HEK293 (cell line): ENCODE data around the gene KRTAP26-1.

ENCODE experiments used
- CTCF ChIA-PET: fragments of 350-600 bp; formaldehyde crosslinking; extraction: SDS; loops from one replicate; lab custom pipeline; 2021; ENCODE audit warnings: antibody characterized with exemption; lab: Yijun Ruan, JAX
- POLR2A ChIA-PET: fragments of 300-600 bp; formaldehyde crosslinking; extraction: SDS; loops from one replicate; lab custom pipeline; 2020; ENCODE audit warnings: antibody characterized with exemption, inconsistent platforms; lab: Yijun Ruan, JAX
- H3K27ac ChIP-seq: fragments of 200-500 bp; sonication (Bioruptor generic); 2 replicates; pipeline ENCODE4 v1.5.1; 2014; ENCODE audit warnings: low read depth, low read length, control low read depth, inconsistent platforms; ENCODE audit errors: extremely low read depth
- H3K36me3 ChIP-seq, 2 experiments: fragments of 200-500 bp in 1 of 2; sonication (Bioruptor generic) in 1 of 2; 1 replicate in 1 of 2; 2 replicates in 1 of 2; pipeline ENCODE4 v1.5.1; 2014 to 2017; ENCODE audit warnings: inconsistent platforms in 2 of 2, low read length in 2 of 2; ENCODE audit not compliant: control insufficient read depth in 2 of 2, insufficient read depth in 1 of 2
- H3K4me1 ChIP-seq: fragments of 200-500 bp; sonication (Bioruptor generic); 2 replicates; pipeline ENCODE4 v1.5.1; 2014; ENCODE audit warnings: mild to moderate bottlenecking, low read length, inconsistent platforms; ENCODE audit not compliant: control insufficient read depth, insufficient read depth
- H3K4me3 ChIP-seq: 2 replicates; pipeline ENCODE4 v1.5.1; 2011; ENCODE audit warnings: low read depth, mild to moderate bottlenecking, control low read depth, low read length, moderate library complexity
- H3K9me3 ChIP-seq: fragments of 200-500 bp; sonication (Bioruptor generic); 2 replicates; pipeline ENCODE4 v1.5.1; 2014; ENCODE audit warnings: low read depth, low read length, inconsistent platforms; ENCODE audit not compliant: control insufficient read depth, insufficient read depth
- FEZF1 ChIP-seq: fragments of 450-650 bp; formaldehyde crosslinking; IDR thresholded peaks from 2 replicates; pipeline ENCODE4 v1.5.1; 2016; ENCODE audit warnings: missing biosample characterization, missing genetic modification characterization
- SCRT1 ChIP-seq: fragments of 450-650 bp; formaldehyde crosslinking; IDR thresholded peaks from 2 replicates; pipeline ENCODE4 v1.5.1; 2016; ENCODE audit warnings: missing biosample characterization, missing genetic modification characterization, borderline replicate concordance
- ZBTB11 ChIP-seq: fragments of 450-650 bp; formaldehyde crosslinking; conservative IDR thresholded peaks from 2 replicates; pipeline ENCODE4 v1.5.1; 2016; ENCODE audit warnings: low read depth, missing biosample characterization, missing genetic modification characterization
- ZBTB48 ChIP-seq: fragments of 450-650 bp; formaldehyde crosslinking; IDR thresholded peaks from 2 replicates; pipeline ENCODE4 v1.5.1; 2016; ENCODE audit warnings: missing biosample characterization, missing genetic modification characterization
- ZNF146 ChIP-seq: fragments of 450-650 bp; formaldehyde crosslinking; IDR thresholded peaks from 2 replicates; pipeline ENCODE4 v1.5.1; 2016; ENCODE audit warnings: missing biosample characterization, missing genetic modification characterization
- ZNF214 ChIP-seq: fragments of 450-650 bp; formaldehyde crosslinking; IDR thresholded peaks from 2 replicates; pipeline ENCODE4 v1.5.1; 2017; ENCODE audit warnings: missing biosample characterization, mild to moderate bottlenecking, missing genetic modification characterization, borderline replicate concordance
- ZNF221 ChIP-seq: fragments of 450-650 bp; formaldehyde crosslinking; IDR thresholded peaks from 2 replicates; pipeline ENCODE4 v1.5.1; 2017; ENCODE audit warnings: missing biosample characterization, missing genetic modification characterization, borderline replicate concordance
- ZNF24 ChIP-seq: fragments of 450-650 bp; formaldehyde crosslinking; IDR thresholded peaks from 2 replicates; pipeline ENCODE4 v1.5.1; 2016; ENCODE audit warnings: missing biosample characterization, missing genetic modification characterization
- ZNF266 ChIP-seq: fragments of 450-650 bp; formaldehyde crosslinking; IDR thresholded peaks from 2 replicates; pipeline ENCODE4 v1.5.1; 2016; ENCODE audit warnings: missing biosample characterization, missing genetic modification characterization, low read depth
- ZNF311 ChIP-seq: fragments of 450-650 bp; formaldehyde crosslinking; IDR thresholded peaks from 2 replicates; pipeline ENCODE4 v1.5.1; 2017; ENCODE audit warnings: missing biosample characterization, missing genetic modification characterization, borderline replicate concordance
- ZNF416 ChIP-seq: fragments of 450-650 bp; formaldehyde crosslinking; IDR thresholded peaks from 2 replicates; pipeline ENCODE4 v1.5.1; 2016; ENCODE audit warnings: missing biosample characterization, missing genetic modification characterization
- ZNF510 ChIP-seq: fragments of 450-650 bp; formaldehyde crosslinking; IDR thresholded peaks from 2 replicates; pipeline ENCODE4 v1.5.1; 2018; ENCODE audit warnings: mild to moderate bottlenecking, missing genetic modification characterization, missing biosample characterization; ENCODE audit not compliant: insufficient replicate concordance
- ZNF549 ChIP-seq: fragments of 450-650 bp; IDR thresholded peaks from 2 replicates; pipeline ENCODE4 v1.5.1; 2018; ENCODE audit warnings: missing biosample characterization, missing genetic modification characterization, mild to moderate bottlenecking, inconsistent platforms, moderate library complexity
- ZNF596 ChIP-seq: fragments of 450-650 bp; IDR thresholded peaks from 2 replicates; pipeline ENCODE4 v1.5.0; 2018; ENCODE audit warnings: missing biosample characterization, mild to moderate bottlenecking, missing genetic modification characterization, moderate library complexity
- ZNF654 ChIP-seq: fragments of 450-650 bp; formaldehyde crosslinking; IDR thresholded peaks from 2 replicates; pipeline ENCODE4 v1.5.1; 2016; ENCODE audit warnings: low read depth, missing biosample characterization, missing genetic modification characterization
- ZSCAN18 ChIP-seq: fragments of 450-650 bp; formaldehyde crosslinking; IDR thresholded peaks from 2 replicates; pipeline ENCODE4 v1.5.1; 2016; ENCODE audit warnings: missing biosample characterization, missing genetic modification characterization
- TF ChIP-seq, protein P1 (sequence below): fragments of 450-650 bp; formaldehyde crosslinking; IDR thresholded peaks from 2 replicates; pipeline ENCODE4 v1.5.1; 2017; ENCODE audit warnings: missing biosample characterization, missing genetic modification characterization
- TF ChIP-seq, protein P2 (sequence below): sonication (generic); formaldehyde crosslinking; IDR thresholded peaks from 2 replicates; pipeline ENCODE4 v1.8.1; 2022; ENCODE audit warnings: mild to moderate bottlenecking, moderate library complexity, missing genetic modification reagents

The KRTAP26-1 gene, protein sequence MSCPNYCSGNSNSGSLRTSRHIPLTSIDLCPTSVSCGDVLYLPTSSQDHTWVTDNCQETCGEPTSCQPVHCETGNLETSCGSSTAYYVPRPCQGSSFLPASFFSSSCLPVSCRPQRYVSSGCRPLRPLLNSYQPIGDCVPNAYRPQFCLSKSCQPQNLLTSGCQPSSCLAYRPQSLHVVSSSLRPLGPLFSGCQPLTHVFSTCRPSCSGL

DNA sequence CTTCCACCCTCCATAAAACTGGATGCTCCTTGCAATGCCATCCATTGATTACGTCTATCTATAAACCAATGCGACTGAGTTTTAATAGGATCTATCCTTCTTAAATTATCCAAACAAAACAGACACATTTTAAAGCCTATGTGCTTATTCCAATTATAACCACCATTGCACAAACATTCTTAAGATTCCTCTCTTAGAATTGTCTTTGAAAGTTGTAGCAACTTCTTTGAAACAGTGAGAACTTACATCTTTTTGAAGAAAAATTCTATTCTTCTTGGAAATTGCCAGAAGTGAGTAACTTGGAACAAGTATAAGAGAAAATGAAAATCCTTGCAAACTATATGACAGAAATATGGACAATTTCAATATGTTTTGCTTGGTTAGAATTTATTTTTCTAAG is at the start of gene KRTAP26-1:
Gene KRTAP26-1, minus strand, starts transcription at position 101 of the 400 bp plus-strand sequence. CDS start 280 bp downstream, outside the sequence.
- TF ChIP-seq, protein P1, sequence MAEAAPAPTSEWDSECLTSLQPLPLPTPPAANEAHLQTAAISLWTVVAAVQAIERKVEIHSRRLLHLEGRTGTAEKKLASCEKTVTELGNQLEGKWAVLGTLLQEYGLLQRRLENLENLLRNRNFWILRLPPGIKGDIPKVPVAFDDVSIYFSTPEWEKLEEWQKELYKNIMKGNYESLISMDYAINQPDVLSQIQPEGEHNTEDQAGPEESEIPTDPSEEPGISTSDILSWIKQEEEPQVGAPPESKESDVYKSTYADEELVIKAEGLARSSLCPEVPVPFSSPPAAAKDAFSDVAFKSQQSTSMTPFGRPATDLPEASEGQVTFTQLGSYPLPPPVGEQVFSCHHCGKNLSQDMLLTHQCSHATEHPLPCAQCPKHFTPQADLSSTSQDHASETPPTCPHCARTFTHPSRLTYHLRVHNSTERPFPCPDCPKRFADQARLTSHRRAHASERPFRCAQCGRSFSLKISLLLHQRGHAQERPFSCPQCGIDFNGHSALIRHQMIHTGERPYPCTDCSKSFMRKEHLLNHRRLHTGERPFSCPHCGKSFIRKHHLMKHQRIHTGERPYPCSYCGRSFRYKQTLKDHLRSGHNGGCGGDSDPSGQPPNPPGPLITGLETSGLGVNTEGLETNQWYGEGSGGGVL (tag by site-specific recombination), result no peak
- TF ChIP-seq ZNF221 (tag by site-specific recombination), result no peak
- no peak for TF ChIP-seq ZNF311 (tag by site-specific recombination)
- TF ChIP-seq ZSCAN18 (tag by site-specific recombination), result no peak
- no peak for TF ChIP-seq ZBTB48 (tag by site-specific recombination)
- no peak for TF ChIP-seq ZNF654
- no peak for TF ChIP-seq SCRT1 (tag by site-specific recombination)
- TF ChIP-seq ZNF510 (tag by site-specific recombination), result no peak
- TF ChIP-seq ZNF549 (tag by site-specific recombination), result no peak
- TF ChIP-seq, protein P2, sequence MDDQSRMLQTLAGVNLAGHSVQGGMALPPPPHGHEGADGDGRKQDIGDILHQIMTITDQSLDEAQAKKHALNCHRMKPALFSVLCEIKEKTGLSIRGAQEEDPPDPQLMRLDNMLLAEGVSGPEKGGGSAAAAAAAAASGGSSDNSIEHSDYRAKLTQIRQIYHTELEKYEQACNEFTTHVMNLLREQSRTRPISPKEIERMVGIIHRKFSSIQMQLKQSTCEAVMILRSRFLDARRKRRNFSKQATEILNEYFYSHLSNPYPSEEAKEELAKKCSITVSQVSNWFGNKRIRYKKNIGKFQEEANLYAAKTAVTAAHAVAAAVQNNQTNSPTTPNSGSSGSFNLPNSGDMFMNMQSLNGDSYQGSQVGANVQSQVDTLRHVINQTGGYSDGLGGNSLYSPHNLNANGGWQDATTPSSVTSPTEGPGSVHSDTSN, result no peak
- no peak for TF ChIP-seq ZNF146 (tag by site-specific recombination)
- no peak for TF ChIP-seq ZNF266 (tag by site-specific recombination)
- TF ChIP-seq ZNF416 (tag by site-specific recombination), result no peak
- no peak for TF ChIP-seq ZNF596 (tag by site-specific recombination)
- no peaks in the 10 kb centered on the region for H3K36me3 ChIP-seq

GRCh38 chr21:30355906-30356305 is 35.8 kb upstream of the KRTAP26-1 start:
- Histone ChIP-seq H3K4me1 (no peaks in the 10 kb centered on the region), H3K9me3 (no peaks in the 10 kb centered on the region), H3K36me3 (no peaks in the 10 kb centered on the region), H3K4me3 (no peak overlapping the region), H3K27ac (no peak overlapping the region)
- TF ChIP-seq ZBTB11 (tag by site-specific recombination) (no peak), FEZF1 (tag by site-specific recombination) (no peak), ZNF214 (tag by site-specific recombination) (no peak), ZNF24 (tag by site-specific recombination) (no peak)
- ChIA-PET CTCF (interaction anchor here (0.8 to 1.2 kb wide), 3 partner anchors 11 to 375 kb away, joined by 3 to 7 read pairs (median 3); no protein-coding TSS in a partner anchor), POLR2A (no interaction called here)

More for the DNA sequence above, at the start of gene KRTAP26-1:
- Histone ChIP-seq H3K9me3 (no peaks in the 10 kb centered on the region), H3K4me3 (no peak within 1 kb of the TSS), H3K27ac (no peak within 1 kb of the TSS), H3K4me1 (no peaks in the 10 kb centered on the region)
- ChIA-PET CTCF (no interaction called here), POLR2A (no interaction called here)
